Gastroesophageal sphincter (tissue), 3 donors: ENCODE measurements around the gene ABCA7.

Experiments
- POLR2A ChIP-seq, 2 donors: fragments of 450-650 bp; IDR thresholded peaks; one replicate each; pipeline ENCODE4 v1.6.1; 2017; ENCODE audit warnings: antibody characterized with exemption in 2 of 2, mild to moderate bottlenecking in 2 of 2, moderate library complexity in 1 of 2
- TF ChIP-seq, protein P1 (sequence below), 4 experiments: fragments of 200-600 bp in 2 of 4; fragments of 450-650 bp in 2 of 4; sonication (generic) in 1 of 4; IDR thresholded peaks; one replicate each; pipeline ENCODE4 v1.5.1; 2017 to 2019; ENCODE audit warnings: antibody characterized with exemption in 4 of 4, mild to moderate bottlenecking in 2 of 4, moderate library complexity in 2 of 4

DNA sequence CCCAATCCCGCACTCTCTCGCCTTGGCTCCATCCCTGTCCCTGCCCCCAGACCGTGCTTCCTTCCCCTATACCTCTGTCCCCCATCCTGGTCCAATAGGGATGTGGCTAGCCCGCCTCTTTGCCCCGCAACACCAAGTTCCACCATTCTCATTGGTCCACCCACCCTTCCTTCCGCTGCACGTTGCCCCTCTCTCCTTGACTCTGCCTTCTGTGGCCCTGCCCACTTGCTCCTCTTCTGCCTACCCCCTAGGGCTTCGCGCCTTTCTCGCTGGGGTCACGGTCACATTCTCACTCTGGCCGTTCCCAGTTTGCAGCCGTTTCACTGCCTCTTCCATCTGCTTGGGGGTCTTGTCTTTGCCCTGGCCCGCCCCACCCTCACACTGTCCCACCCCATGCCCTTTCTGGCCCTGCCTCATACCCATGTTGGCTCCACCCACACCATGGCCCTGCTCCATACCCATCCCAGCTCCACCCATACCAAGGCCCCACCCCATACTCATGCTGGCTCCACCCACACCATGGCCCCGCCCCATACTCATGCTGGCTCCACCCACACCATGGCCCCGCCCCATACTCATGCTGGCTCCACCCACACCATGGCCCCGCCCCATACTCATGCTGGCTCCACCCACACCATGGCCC lies 22.6 kb downstream of the ABCA7 start:
- TF ChIP-seq, protein P1, sequence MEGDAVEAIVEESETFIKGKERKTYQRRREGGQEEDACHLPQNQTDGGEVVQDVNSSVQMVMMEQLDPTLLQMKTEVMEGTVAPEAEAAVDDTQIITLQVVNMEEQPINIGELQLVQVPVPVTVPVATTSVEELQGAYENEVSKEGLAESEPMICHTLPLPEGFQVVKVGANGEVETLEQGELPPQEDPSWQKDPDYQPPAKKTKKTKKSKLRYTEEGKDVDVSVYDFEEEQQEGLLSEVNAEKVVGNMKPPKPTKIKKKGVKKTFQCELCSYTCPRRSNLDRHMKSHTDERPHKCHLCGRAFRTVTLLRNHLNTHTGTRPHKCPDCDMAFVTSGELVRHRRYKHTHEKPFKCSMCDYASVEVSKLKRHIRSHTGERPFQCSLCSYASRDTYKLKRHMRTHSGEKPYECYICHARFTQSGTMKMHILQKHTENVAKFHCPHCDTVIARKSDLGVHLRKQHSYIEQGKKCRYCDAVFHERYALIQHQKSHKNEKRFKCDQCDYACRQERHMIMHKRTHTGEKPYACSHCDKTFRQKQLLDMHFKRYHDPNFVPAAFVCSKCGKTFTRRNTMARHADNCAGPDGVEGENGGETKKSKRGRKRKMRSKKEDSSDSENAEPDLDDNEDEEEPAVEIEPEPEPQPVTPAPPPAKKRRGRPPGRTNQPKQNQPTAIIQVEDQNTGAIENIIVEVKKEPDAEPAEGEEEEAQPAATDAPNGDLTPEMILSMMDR (IDR thresholded peaks at IDR 0.05), result no peak
- TF ChIP-seq POLR2A (IDR thresholded peaks at IDR 0.05), result no peak
